GM18526 (cell line): ENCODE results near the gene TMEM198.
A peak's percentile ranks its signal among the peaks of the same experiment; 100 is the strongest.

Source experiments
- POLR2A ChIP-seq: IDR thresholded peaks from 3 replicates; pipeline ENCODE4 v1.6.1; 2011; ENCODE audit not compliant: insufficient read length; ENCODE audit errors: extremely low read depth

The TMEM198 gene

GRCh38 chr2:219542931-219543595, 765 bp upstream of the TMEM198 start:
- peak; percentile 48 for TF ChIP-seq POLR2A

GRCh38 chr2:219544567-219544966, 739 bp downstream of the TMEM198 start:
- TF ChIP-seq POLR2A = no peak

GRCh38 chr2:219545295-219545942, 1.6 kb downstream of the TMEM198 start:
- no peak for TF ChIP-seq POLR2A

GRCh38 chr2:219545943-219546352, 2.1 kb downstream of the TMEM198 start:
- TF ChIP-seq POLR2A = no peak

GRCh38 chr2:219547621-219548020, 3.8 kb downstream of the TMEM198 start:
- TF ChIP-seq POLR2A = no peak

- no peak for TF ChIP-seq POLR2A
Observed at GRCh38 chr2:219548990-219549389, 5.2 kb downstream of the TMEM198 start.

- TF ChIP-seq POLR2A = no peak
Observed at GRCh38 chr2:219549619-219550018, 5.8 kb downstream of the TMEM198 start.

- no peak for TF ChIP-seq POLR2A
Observed at GRCh38 chr2:219551441-219552381, 7.9 kb downstream of the TMEM198 start.

GRCh38 chr2:219552382-219553167, 8.7 kb downstream of the TMEM198 start:
- no peak for TF ChIP-seq POLR2A

GRCh38 chr2:219553168-219553417, 9.3 kb downstream of the TMEM198 start:
- no peak for TF ChIP-seq POLR2A

GRCh38 chr2:219553463-219553963, 9.7 kb downstream of the TMEM198 start:
- no peak for TF ChIP-seq POLR2A

GRCh38 chr2:219554350-219554749, 10.5 kb downstream of the TMEM198 start:
- no peak for TF ChIP-seq POLR2A

GRCh38 chr2:219555956-219556355, 12.1 kb downstream of the TMEM198 start:
- no peak for TF ChIP-seq POLR2A

GRCh38 chr2:219556413-219556812, 12.6 kb downstream of the TMEM198 start:
- no peak for TF ChIP-seq POLR2A

GRCh38 chr2:219557320-219557719, 13.5 kb downstream of the TMEM198 start:
- no peak for TF ChIP-seq POLR2A
